Retinal pigment epithelial cell (primary cell): ENCODE measurements around the gene CEMIP2.

Experiments used
- DNase-seq: peaks from one replicate; pipeline ENCODE4 v3.0.0-alpha.2; 2010; ENCODE audit warnings: low read depth
- H3K4me3 ChIP-seq: 2 replicates; pipeline ENCODE4 v1.5.1; 2011; ENCODE audit warnings: mild to moderate bottlenecking, low read length, control low read depth, moderate library complexity
- TF ChIP-seq, protein P1 (sequence below): conservative IDR thresholded peaks from 2 replicates; pipeline ENCODE4 v1.5.1; 2011; ENCODE audit warnings: low read depth, low read length, control low read depth, inconsistent platforms

CEMIP2 gene

GRCh38 chr9:71752352-71752751 lies 16.0 kb downstream of the CEMIP2 start:
- no peak overlapping the region for H3K4me3 ChIP-seq
- no peak for DNase-seq
- TF ChIP-seq, protein P1, sequence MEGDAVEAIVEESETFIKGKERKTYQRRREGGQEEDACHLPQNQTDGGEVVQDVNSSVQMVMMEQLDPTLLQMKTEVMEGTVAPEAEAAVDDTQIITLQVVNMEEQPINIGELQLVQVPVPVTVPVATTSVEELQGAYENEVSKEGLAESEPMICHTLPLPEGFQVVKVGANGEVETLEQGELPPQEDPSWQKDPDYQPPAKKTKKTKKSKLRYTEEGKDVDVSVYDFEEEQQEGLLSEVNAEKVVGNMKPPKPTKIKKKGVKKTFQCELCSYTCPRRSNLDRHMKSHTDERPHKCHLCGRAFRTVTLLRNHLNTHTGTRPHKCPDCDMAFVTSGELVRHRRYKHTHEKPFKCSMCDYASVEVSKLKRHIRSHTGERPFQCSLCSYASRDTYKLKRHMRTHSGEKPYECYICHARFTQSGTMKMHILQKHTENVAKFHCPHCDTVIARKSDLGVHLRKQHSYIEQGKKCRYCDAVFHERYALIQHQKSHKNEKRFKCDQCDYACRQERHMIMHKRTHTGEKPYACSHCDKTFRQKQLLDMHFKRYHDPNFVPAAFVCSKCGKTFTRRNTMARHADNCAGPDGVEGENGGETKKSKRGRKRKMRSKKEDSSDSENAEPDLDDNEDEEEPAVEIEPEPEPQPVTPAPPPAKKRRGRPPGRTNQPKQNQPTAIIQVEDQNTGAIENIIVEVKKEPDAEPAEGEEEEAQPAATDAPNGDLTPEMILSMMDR, result no peak

DNA sequence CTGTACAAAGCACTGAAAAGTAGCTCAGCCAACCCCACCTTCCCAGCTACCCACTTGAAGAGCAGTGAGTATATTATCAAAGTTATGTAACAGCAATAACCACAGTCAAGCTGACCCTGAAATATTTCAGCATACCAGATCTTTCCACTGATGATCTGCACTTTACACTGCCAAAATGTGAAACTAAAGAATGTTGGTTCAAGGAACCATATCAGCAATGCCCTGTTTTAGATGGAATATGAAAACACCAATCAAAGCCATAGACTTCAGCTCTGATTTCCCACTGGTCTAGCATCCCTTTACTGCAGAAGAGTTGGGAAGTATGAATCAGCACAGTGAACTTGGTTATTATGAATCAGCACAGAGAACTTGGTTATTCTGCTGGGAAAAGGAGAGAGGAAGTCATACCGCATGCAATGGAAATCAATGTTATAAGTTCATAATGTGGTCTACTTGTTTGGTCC lies 20.0 kb downstream of the CEMIP2 start:
- H3K4me3 ChIP-seq, result no peak overlapping the region
- TF ChIP-seq, protein P1, result no peak
- DNase-seq, result no peak

DNA sequence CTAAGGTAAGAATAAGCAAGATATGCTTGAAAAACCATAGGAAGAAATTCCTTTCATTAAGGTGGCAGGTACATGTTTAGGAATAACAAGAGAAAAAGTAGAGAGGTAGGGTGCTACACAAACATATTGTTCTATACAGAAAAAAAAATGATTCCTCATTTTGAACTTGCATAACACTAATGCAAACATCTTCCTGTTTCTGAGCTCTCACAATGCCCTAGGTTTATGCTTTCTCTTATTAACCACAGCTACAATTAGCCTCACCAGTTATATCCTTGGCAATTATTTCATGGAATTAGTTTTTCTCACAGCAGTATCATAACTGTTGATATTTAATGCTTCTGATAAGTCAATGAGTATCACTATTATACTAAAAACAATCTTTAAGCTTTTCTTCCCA lies 20.7 kb downstream of the CEMIP2 start:
- H3K4me3 ChIP-seq, result no peak overlapping the region

DNA sequence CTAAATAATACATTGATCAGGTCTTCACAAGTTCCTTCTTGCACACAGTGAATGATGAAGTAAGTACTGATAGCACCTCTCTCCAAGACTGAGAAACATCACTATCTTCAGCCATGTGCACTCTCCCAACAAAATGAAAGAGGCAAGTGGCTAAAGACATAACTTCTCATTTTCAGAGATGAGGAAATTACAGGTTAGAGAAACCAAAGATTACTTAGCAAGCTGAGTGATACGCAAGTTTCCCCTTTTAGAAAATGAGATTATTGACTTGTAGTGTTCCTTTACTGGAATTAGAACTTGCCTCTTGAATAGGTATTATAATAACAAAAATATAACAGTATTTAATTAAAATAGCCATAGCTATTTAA lies 21.6 kb downstream of the CEMIP2 start:
- TF ChIP-seq, protein P1, result no peak
- DNase-seq, result no peak
- H3K4me3 ChIP-seq, result no peak overlapping the region

More for the DNA sequence above, 20.7 kb downstream of the CEMIP2 start:
- DNase-seq, result no peak
- TF ChIP-seq, protein P1, result no peak

DNA sequence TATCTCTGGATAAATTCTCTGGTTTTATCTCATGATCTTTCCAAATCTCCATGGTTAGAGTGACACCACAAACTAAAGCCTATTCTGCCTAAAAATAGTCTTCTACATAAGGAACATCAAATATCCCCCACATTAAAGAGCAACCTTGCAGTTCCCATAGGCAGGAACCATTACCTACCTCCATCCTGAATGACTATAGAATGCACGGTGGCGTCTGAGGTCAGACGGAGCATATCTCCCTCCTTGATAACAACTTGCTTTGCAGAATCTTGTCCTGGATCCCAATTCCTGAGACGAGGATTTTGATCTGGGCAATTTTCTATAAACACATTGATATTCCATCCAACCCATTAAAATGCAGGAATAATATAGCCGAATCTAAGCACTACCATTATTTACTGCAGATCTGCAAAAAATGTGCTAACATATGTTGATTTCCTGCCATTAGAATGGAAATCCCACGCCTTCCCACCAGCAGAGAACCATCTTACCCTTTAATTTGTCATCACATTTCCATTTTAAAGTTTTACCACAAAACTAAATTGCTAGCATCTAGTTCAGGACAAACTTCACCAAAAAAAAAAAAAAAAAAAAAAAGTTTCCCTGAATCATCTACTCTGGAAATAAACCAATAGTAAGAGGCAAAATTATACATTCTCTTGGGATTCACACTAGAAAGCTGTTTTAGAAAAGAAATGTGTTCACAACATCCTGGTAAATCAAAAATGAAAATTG lies 22.1 kb downstream of the CEMIP2 start:
- H3K4me3 ChIP-seq, result no peak overlapping the region
- TF ChIP-seq, protein P1, result no peak
- no peak for DNase-seq

DNA sequence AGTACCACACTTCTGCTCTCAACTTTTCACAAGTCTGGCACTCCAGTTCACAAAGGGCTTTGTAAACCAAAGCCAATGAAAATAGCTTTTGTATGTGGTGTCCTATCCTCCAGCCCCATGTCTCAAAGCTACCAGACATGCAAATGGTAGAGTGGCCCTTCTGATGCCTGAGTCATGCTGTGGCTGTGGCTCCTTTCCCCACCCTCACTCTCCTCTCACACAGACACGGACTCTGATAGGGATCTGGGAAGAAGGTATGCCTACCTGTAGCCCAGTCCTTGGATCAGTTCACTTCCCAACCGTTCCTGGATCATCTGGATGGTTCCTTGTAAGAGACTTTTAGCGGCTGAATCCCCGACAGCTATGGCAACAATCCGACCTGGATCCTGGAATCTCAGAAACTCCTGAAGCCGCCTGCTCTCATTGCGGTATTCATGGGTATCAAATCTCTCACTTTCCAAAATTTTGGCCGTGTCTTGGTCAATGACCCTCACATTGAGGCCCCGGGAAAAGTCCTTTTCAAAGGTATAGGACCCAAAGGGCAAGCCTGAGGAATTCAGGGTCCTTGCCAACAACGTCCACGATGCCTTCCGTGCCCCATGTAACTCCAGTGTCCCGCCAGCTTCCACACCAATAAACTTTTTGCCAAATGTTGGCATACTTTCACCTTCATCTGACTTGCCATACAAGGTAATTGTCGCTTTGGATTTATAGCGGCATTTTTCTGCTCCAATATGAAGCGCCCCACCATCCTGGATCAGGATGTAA lies 23.4 kb downstream of the CEMIP2 start:
- TF ChIP-seq, protein P1, result no peak
- no peak for DNase-seq
- H3K4me3 ChIP-seq, result no peak overlapping the region

DNA sequence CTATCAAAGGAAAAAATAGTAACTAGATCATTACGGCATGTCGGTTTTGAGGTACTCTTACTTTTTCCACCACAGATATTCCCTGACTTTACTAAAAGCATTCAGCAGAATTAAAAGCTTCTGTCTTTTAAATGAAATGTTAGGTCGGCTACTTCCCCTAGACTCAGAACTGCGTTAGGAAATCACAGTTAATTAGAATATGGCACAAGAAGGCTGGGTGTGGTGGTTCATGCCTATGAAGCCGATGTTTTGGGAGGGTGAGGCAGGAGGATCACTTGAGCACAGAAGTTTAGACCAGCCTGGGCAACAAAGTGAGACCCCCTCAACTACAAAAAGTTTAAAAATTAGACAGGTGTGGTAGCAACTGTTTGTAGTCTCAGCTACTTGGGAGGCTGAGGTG lies 24.4 kb downstream of the CEMIP2 start:
- TF ChIP-seq, protein P1, result no peak
- DNase-seq, result no peak
- H3K4me3 ChIP-seq, result no peak overlapping the region
